Mucosa of descending colon (tissue), 3 donors: ENCODE results near the gene HCFC1. TPM values are rescaled to one million over a fixed set of nuclear protein-coding genes. Genes with fewer than 3 reads are reported as not detected.

Source experiments
- ATAC-seq: fragments of 200-7000 bp; cut with Tn5 transposase; one replicate; pipeline ENCODE4 v1.9.1; 2020; ENCODE audit warnings: mild to moderate bottlenecking, moderate library complexity
- DNase-seq, 3 donors: peaks; one replicate each; pipeline ENCODE4 v3.0.0-alpha.2; 2020
- H3K36me3 ChIP-seq: fragments of 200-600 bp; one replicate; pipeline ENCODE4 v1.8.0; 2021; ENCODE audit warnings: low read depth, mild to moderate bottlenecking
- H3K4me1 ChIP-seq: fragments of 200-600 bp; one replicate; pipeline ENCODE4 v1.8.0; 2021; ENCODE audit warnings: low read depth, mild to moderate bottlenecking
- H3K4me3 ChIP-seq: fragments of 200-600 bp; one replicate; pipeline ENCODE4 v1.8.0; 2021; ENCODE audit warnings: mild to moderate bottlenecking
- H3K9me3 ChIP-seq: fragments of 200-600 bp; one replicate; pipeline ENCODE4 v1.8.0; 2021; ENCODE audit warnings: mild to moderate bottlenecking
- CTCF ChIP-seq: fragments of 200-600 bp; IDR thresholded peaks from one replicate; pipeline ENCODE4 v1.8.0; 2022; ENCODE audit warnings: antibody characterized with exemption, mild to moderate bottlenecking
- intact Hi-C, 2 donors: fragments of 100-400 bp; cut with DNase I in 1 of 2; cut with micrococcal nuclease in 1 of 2; formaldehyde crosslinking; loops; one replicate each; pipeline versions ENCODE4 v1.11.0 to v1.11.1; 2022; cut with DNase I, micrococcal nuclease
- total RNA-seq, 3 donors: library from RNA; stranded (reverse); fragmentation: NEBNext Ultra II Directional in 2 of 3; extraction: Animal tissue kit (Norgen Biotek cat#: 25700) in 2 of 3; gene quantifications; one replicate each; pipeline versions ENCODE4 v1.2.1 to v1.2.4, GENCODE V29; 2021 to 2023
- donor health status: DM: no; HTN: no; CAD: no; lungs with moderate emphysema.
- donor health status: DM: no; HTN: no; CAD: no.
- donor health status: DM: no; HTN: yes; CAD: no.

HCFC1 gene
- total RNA-seq, 3 donors from 2014 or later, result 36.3 to 56.5 (median 48.2) TPM

- Histone ChIP-seq H3K4me3 (peak within 1 kb of the TSS; percentile 40), H3K9me3 (no peaks in the 10 kb centered on the region), H3K4me1 (no peaks in the 10 kb centered on the region), H3K36me3 (no peaks in the 10 kb centered on the region)
- intact Hi-C loops, result no loop called here
- no peak for TF ChIP-seq CTCF
- DNase-seq (peak; percentile 71 to 83 (median 82)), ATAC-seq (peak; percentile 98)
Observed at GRCh38 chrX:153934762-153935325, 36.8 kb downstream of the HCFC1 start, which contains the start of gene NAA10. Gene NAA10 (minus strand): TSS chrX:153935037. CDS start chrX:153934904, 133 bp downstream.

- Histone ChIP-seq H3K9me3 (no peaks in the 10 kb centered on the region), H3K4me3 (peak overlapping the region; percentile 40), H3K4me1 (peaks cover 4% of the 10 kb centered on the region), H3K36me3 (no peaks in the 10 kb centered on the region)
- peak; percentile 35 for ATAC-seq
- DNase-seq, result peak in 2 of 3 donors; percentile 41 to 61
- intact Hi-C loops, result no loop called here
- TF ChIP-seq CTCF, result no peak
Observed at GRCh38 chrX:153934148-153934761, 37.4 kb downstream of the HCFC1 start.

GRCh38 chrX:153933748-153934147, 37.9 kb downstream of the HCFC1 start:
- DNase-seq (no peak), ATAC-seq (no peak)
- intact Hi-C loops, result no loop called here
- Histone ChIP-seq H3K9me3 (no peaks in the 10 kb centered on the region), H3K4me3 (no peak overlapping the region), H3K4me1 (peaks cover 9% of the 10 kb centered on the region), H3K36me3 (no peaks in the 10 kb centered on the region)
- TF ChIP-seq CTCF, result no peak

GRCh38 chrX:153932220-153932915, 39.2 kb downstream of the HCFC1 start:
- DNase-seq (no peak), ATAC-seq (no peak)
- Histone ChIP-seq H3K9me3 (no peaks in the 10 kb centered on the region), H3K36me3 (no peaks in the 10 kb centered on the region), H3K4me3 (no peak overlapping the region), H3K4me1 (peaks cover 10% of the 10 kb centered on the region)
- intact Hi-C loops, result no loop called here
- no peak for TF ChIP-seq CTCF

GRCh38 chrX:153931748-153932147, 39.9 kb downstream of the HCFC1 start:
- no peak for TF ChIP-seq CTCF
- no peak overlapping the region for H3K4me3 ChIP-seq
- peaks cover 10% of the 10 kb centered on the region for H3K4me1 ChIP-seq
- no peaks in the 10 kb centered on the region for H3K9me3 ChIP-seq
- no peak for ATAC-seq
- H3K36me3 ChIP-seq, result no peaks in the 10 kb centered on the region
- DNase-seq, result no peak
- intact Hi-C loops, result no loop called here
